GM03348 (cell line): Measurements from ENCODE around the gene TMEM185B.
"Not testable (repeated sequence)": the region's sequence is repeated elsewhere in the genome, so short reads cannot be mapped to it uniquely, and the experiment has no call there.

Experiments used
- DNase-seq: peaks from one replicate; pipeline ENCODE4 v3.0.0; 2012; ENCODE audit warnings: low spot score

The TMEM185B gene

GRCh38 chr2:120223034-120223912 is at the start of gene TMEM185B:
TSS of gene TMEM185B (minus strand) at chr2:120223400. CDS start at chr2:120222976, 424 bp downstream.
- DNase-seq = peak; percentile 99

- no peak for DNase-seq
Observed at GRCh38 chr2:120271711-120272379, 48.6 kb upstream of the TMEM185B start.

- no peak for DNase-seq
Observed at GRCh38 chr2:120269816-120270215, 46.6 kb upstream of the TMEM185B start.

GRCh38 chr2:120269076-120269744 is 46.0 kb upstream of the TMEM185B start:
- DNase-seq = no peak

DNA sequence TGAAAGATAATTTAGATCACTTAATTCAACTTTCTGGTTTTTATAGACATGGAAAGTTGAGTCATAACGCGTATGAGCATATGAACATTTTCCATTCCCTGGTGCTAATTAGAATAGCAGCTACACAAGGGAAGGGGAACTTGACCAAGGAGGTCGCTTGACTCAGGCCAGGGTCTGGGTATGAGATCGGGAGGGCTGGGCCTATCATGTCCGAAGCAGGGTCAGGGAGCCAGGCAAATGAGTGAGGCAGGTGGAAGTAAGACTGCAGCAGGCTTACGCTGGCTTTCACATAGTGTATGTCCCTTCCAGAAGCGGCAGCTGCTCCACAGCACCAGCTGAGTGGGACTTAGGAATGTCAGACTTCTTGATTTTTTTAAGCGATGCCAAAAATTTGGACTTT is 44.1 kb upstream of the TMEM185B start:
- DNase-seq = no peak

DNA sequence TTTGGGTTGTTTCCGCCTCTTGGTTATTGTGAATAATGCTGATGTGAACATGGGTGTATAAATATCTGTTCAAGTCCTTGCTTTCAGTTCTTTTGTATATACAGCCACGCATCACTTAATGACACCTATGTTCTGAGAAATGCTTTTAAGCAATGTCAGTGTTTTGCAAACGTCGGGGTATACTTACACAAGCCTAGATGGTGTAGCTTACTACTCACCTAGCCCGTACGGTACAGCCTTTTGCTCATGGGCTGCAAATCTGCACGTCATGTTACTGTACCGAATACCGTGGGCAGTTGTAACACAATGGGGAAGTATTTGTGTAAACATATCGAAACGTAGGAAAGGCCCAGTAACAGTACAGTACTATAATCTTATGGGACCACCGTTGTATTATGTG is 41.8 kb upstream of the TMEM185B start:
- DNase-seq = no peak

GRCh38 chr2:120262761-120263428 is 39.7 kb upstream of the TMEM185B start:
- DNase-seq = peak; percentile 56

- DNase-seq = no peak
Observed at GRCh38 chr2:120262150-120262549, 39.0 kb upstream of the TMEM185B start.

DNA sequence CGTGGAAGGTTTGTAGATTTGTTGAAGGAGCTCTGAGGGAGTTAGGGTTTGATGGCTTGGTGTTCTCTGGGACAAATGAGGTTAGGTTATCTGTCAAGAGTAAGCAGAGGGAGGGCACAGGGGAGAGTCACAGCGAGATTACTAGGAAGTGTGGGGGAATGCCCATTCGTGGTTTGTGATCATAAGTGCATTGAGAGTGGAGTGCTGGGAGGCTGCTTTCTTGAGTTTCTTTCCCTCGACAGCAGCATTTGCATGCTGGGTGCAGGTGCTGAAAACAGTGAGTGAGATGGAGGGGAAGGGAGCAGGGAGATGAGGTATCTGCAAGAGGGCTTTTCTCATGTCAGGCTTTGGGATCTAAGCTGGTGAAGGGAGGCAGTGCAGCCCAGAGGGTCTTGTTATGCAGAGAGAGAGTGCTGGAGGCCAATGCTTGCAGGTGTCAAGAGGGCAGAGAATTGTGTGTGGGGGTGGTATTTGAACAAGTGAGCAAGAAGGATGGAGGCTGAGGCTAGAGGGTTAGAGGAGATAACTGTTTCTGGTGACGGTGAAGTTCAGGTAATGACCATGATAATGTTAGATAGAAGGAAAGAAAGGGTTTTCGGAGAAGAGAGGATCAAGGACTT is 38.3 kb upstream of the TMEM185B start:
- no peak for DNase-seq

DNA sequence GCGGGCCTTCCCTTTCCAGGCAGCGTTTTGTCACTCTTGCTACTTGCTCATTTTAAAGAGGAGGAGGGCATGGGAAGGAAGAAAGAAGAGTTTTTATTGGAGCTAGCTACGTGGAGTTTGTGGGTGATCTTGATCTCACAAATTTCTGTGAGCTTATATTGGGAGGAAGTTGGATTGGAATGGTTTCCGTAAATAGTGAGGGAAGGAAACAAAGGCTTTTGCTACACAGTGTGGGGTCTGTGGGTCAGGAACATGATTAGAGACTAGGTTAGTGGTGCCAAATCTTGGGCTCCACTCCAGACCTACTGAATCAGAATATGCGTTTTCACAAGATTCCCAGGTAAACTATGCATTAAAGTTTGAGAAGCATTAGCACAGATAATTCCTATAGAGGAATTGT is 37.5 kb upstream of the TMEM185B start:
- no peak for DNase-seq

- DNase-seq = not testable (repeated sequence)
Observed at GRCh38 chr2:120259939-120260338, 36.7 kb upstream of the TMEM185B start.

DNA sequence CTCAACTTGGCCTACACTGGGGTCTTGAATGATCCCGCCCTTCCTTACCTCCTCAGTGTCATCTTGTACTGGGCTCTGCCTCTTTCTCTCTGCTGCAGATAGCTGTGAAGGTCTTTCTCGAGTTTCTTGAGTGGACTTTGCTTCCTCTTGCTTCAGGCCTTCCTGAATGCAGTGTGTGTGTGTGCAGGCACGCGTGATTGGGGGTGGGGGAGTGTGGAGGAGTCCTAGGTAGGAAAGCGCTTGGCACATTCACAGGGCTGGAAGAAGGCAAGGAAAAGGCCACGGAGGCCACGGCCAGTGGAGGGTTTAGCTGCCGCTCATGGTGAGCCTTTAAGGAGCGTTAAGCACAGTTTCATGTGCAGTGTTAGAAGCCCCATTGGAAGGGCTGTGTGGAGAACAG is 35.0 kb upstream of the TMEM185B start:
- no peak for DNase-seq

GRCh38 chr2:120257522-120257921 is 34.3 kb upstream of the TMEM185B start:
- no peak for DNase-seq

DNA sequence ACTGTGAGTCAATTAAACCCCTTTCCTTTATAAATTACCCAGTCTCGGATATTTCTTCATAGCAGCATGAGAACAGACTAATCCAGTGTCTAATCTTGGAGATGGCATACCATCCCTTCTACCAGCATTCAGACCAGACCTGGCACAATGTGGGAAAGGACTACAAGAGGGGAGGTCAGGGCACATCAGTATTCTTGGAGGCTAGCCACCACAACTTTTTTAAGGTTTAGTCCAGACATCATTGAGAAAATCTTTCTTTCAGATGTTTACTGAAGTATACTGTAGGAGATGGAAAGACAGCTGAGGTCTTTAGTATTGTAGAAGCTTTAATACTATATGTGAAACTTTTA is 33.4 kb upstream of the TMEM185B start:
- DNase-seq = no peak

GRCh38 chr2:120255986-120256650 is 32.9 kb upstream of the TMEM185B start:
- no peak for DNase-seq

DNA sequence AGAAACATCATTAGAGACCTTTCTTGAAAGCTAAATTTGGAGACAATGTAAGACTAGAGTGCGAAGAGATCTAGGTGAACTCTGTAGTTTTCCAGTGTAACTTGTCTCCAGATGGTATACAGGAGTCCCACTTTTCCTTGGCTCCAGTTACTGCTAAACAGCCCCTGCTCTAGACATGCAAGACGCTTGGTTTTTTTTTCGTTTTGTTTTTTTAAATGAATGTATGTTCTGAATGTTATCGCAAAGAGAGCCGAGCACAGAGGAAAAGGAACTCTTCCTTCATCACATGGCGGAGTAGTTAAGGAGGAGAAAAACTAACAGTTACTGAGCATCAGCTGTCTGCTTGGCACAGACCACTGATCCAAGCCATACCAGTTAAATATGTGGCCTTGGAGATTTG is 31.9 kb upstream of the TMEM185B start:
- no peak for DNase-seq

DNA sequence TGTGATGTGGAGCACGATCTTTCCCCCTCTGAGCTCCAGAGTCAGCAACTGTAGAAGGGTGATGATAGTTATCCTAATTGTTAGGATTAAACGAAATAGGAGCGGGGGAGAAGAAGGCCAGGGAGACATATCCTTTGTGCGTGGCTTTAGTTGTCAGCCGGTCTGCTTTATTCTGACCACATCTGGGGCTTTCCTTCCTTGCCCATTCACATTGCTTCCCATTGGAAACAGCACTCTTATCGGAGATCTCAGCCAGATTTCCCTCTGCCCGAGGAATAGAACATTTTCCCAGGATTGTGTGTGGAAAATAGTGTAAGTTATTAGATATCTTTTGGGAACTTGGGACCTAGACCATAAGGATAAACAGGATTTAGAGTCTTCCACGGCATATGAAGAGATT is 31.0 kb upstream of the TMEM185B start:
- no peak for DNase-seq

- peak; percentile 92 for DNase-seq
Observed at GRCh38 chr2:120253021-120253882, 30.1 kb upstream of the TMEM185B start.

- peak; percentile 100 for DNase-seq
Observed at GRCh38 chr2:120252225-120253020, 29.2 kb upstream of the TMEM185B start, which contains the start of gene RALB. TSS of gene RALB (plus strand) at chr2:120252852. CDS start at chr2:120278665, 25,813 bp downstream.

DNA sequence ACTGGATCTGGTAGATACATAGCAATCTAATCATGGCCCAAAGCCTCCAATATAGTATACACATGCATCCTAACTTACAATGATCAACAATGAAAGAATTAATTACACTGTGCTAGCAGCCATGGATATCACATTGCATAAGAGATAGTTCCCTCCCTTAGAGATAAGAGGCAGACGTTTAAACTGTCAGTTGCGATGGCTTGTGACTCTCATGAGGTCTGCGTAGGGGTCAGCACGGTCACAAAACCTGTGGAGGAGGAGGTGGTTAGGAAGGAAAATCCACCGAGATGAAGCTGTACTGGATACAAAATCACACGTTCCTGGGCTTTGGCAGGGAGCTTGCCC is 28.7 kb upstream of the TMEM185B start:
- DNase-seq = no peak
